Neuron (in vitro differentiated cells): Measurements from ENCODE around the gene MYLK2.

Experiments used
- H2AFZ ChIP-seq: one replicate; pipeline ENCODE4 v1.6.1; 2013; ENCODE audit warnings: low read depth, mild to moderate bottlenecking, inconsistent platforms, low read length, moderate library complexity
- H3K27me3 ChIP-seq: one replicate; pipeline ENCODE4 v1.6.1; 2013; ENCODE audit warnings: low read length; ENCODE audit not compliant: insufficient read depth
- H3K36me3 ChIP-seq: one replicate; pipeline ENCODE4 v1.6.1; 2013; ENCODE audit warnings: low read length; ENCODE audit not compliant: insufficient read depth
- H3K4me1 ChIP-seq: one replicate; pipeline ENCODE4 v1.6.1; 2013; ENCODE audit warnings: low read length; ENCODE audit not compliant: insufficient read depth
- H3K4me3 ChIP-seq: 2 replicates; pipeline ENCODE4 v1.5.1; 2013; ENCODE audit warnings: mild to moderate bottlenecking, low read length, moderate library complexity
- H3K9me3 ChIP-seq: one replicate; pipeline ENCODE4 v1.6.1; 2013; ENCODE audit warnings: low read length

The MYLK2 gene

GRCh38 chr20:31819083-31819784 is at the start of gene MYLK2:
MYLK2 (plus strand) TSS chr20:31819356; CDS start chr20:31819581, 225 bp downstream.
- Histone ChIP-seq H3K9me3 (no peaks in the 10 kb centered on the region), H3K4me3 (no peak within 1 kb of the TSS), H3K4me1 (peaks cover 12% of the 10 kb centered on the region), H3K36me3 (no peaks in the 10 kb centered on the region), H3K27me3 (no peaks in the 10 kb centered on the region), H2AFZ (no peak within 1 kb of the TSS)

- H3K27me3 ChIP-seq: no peaks in the 10 kb centered on the region
- peaks cover 67% of the 10 kb centered on the region for H3K36me3 ChIP-seq
- no peak overlapping the region for H2AFZ ChIP-seq
- H3K4me1 ChIP-seq: no peaks in the 10 kb centered on the region
- no peak overlapping the region for H3K4me3 ChIP-seq
- H3K9me3 ChIP-seq: peaks cover 2% of the 10 kb centered on the region
Measured at GRCh38 chr20:31769681-31770080, 49.5 kb upstream of the MYLK2 start.

GRCh38 chr20:31770243-31770642 is 48.9 kb upstream of the MYLK2 start:
- Histone ChIP-seq H3K4me1 (no peaks in the 10 kb centered on the region), H3K27me3 (no peaks in the 10 kb centered on the region), H3K4me3 (no peak overlapping the region), H3K9me3 (peaks cover 2% of the 10 kb centered on the region), H3K36me3 (peaks cover 66% of the 10 kb centered on the region), H2AFZ (no peak overlapping the region)

GRCh38 chr20:31774408-31774807 is 44.7 kb upstream of the MYLK2 start:
- H3K36me3 ChIP-seq: peaks cover 76% of the 10 kb centered on the region

GRCh38 chr20:31780839-31781238 is 38.3 kb upstream of the MYLK2 start:
- Histone ChIP-seq H3K27me3 (no peaks in the 10 kb centered on the region), H3K4me1 (no peaks in the 10 kb centered on the region), H3K36me3 (peaks cover 78% of the 10 kb centered on the region), H3K9me3 (no peaks in the 10 kb centered on the region), H3K4me3 (no peak overlapping the region), H2AFZ (no peak overlapping the region)

More at GRCh38 chr20:31774408-31774807, 44.7 kb upstream of the MYLK2 start:
- Histone ChIP-seq H2AFZ (no peak overlapping the region), H3K27me3 (no peaks in the 10 kb centered on the region), H3K4me3 (no peak overlapping the region), H3K9me3 (no peaks in the 10 kb centered on the region), H3K4me1 (no peaks in the 10 kb centered on the region)

- H2AFZ ChIP-seq: no peak overlapping the region
- H3K27me3 ChIP-seq: no peaks in the 10 kb centered on the region
- no peaks in the 10 kb centered on the region for H3K4me1 ChIP-seq
- no peak overlapping the region for H3K4me3 ChIP-seq
- no peaks in the 10 kb centered on the region for H3K9me3 ChIP-seq
- peaks cover 81% of the 10 kb centered on the region for H3K36me3 ChIP-seq
Measured at GRCh38 chr20:31781945-31782344, 37.2 kb upstream of the MYLK2 start.

DNA sequence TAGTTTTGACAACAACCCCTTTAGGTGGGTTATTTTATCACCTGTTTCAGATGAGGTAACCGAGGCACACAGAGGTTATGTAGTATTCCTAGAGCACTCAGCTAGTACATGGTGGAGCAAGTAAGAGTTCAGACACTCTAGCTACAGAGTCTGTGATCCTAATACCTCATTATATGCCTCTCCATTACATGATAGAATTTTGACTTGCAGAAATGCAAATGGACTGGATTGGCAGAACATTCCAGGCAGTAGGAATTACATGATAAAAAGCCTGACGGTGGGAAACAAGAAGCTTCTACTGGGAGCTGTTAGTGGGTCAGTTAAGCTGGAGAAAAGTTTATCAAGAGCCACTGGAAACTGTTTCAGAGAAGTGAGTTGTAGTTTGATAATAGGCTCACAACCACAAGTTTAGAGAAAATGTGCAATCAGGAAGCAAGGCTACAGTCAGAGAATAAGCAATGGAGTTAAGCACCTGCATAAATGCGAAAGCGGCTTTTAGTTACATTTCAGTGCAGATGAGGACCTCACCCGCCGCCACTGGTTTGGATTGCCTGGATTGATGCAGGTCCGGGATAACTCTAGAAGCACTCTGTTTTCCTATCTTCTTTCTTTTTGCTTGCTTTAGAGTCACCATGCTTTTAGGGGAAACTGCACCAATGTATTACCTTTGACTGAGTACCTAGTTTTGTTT is 34.7 kb upstream of the MYLK2 start:
- Histone ChIP-seq H3K4me1 (no peaks in the 10 kb centered on the region), H3K9me3 (no peaks in the 10 kb centered on the region), H3K36me3 (peaks cover 79% of the 10 kb centered on the region), H3K27me3 (no peaks in the 10 kb centered on the region), H3K4me3 (no peak overlapping the region), H2AFZ (no peak overlapping the region)

DNA sequence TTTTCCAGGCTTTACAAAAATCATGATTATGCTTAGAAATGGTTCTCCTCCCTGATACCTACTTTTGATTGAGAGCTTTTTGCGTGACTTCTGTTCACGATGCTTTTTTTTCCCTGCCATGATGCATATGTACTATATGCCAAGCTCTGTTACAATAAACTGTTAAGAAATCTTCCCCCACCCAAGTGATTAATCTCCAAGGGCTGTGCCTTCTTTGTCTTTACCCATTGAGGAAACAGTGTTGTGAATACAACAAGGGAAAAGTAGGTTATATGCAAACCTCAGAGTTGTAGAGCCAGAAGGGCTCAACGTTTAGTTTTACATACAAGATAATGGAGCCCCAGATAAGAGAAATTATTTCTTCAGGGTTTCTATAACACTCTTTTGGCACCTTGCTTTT is 34.1 kb upstream of the MYLK2 start:
- Histone ChIP-seq H3K9me3 (no peaks in the 10 kb centered on the region), H3K4me3 (no peak overlapping the region), H3K4me1 (peaks cover 2% of the 10 kb centered on the region), H3K27me3 (no peaks in the 10 kb centered on the region), H2AFZ (no peak overlapping the region), H3K36me3 (peaks cover 78% of the 10 kb centered on the region)

DNA sequence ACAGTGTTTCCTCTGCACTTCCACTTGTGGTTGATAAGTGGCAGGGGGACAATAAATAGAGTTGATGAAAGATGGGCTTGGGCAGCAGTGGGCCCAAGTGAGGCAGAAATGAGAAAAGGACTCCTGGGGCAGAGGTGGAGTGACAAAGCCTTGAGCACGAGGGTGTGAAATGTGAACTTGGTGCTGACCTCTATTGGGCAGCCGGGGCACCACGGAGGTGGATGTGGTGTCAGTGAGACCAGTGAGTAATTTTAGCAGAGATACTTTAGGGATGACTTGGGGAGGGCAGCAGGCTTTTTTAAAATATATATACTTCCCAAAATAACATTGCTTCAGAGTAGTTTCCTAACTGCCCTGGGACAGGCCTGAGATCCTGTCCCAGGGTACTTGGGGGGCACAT is 30.6 kb upstream of the MYLK2 start:
- no peaks in the 10 kb centered on the region for H3K9me3 ChIP-seq
- H3K4me3 ChIP-seq: no peak overlapping the region
- peaks cover 7% of the 10 kb centered on the region for H3K4me1 ChIP-seq
- peaks cover 87% of the 10 kb centered on the region for H3K36me3 ChIP-seq
- no peaks in the 10 kb centered on the region for H3K27me3 ChIP-seq
- H2AFZ ChIP-seq: no peak overlapping the region

DNA sequence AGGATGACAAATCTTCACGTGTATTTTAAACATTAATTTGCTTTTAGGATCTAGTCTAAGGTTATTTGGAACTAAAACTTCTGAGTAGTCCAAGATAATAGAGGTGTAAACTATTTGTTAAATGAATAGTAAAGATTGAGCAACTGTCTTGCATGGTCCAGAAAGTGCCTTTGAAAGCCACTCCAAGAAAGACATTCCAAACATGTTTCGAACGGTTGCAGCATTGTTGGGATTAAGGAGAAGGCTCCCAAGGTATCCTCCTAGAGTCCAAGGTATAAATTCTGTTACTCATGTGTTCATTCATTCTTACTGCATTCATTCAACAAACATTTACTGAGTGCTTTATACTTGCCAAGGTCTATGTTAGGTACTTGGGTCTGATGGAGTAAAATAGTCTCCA is 28.8 kb upstream of the MYLK2 start:
- peaks cover 7% of the 10 kb centered on the region for H3K4me1 ChIP-seq
- H3K27me3 ChIP-seq: no peaks in the 10 kb centered on the region
- no peak overlapping the region for H3K4me3 ChIP-seq
- H3K9me3 ChIP-seq: no peaks in the 10 kb centered on the region
- H2AFZ ChIP-seq: no peak overlapping the region
- H3K36me3 ChIP-seq: peaks cover 82% of the 10 kb centered on the region

DNA sequence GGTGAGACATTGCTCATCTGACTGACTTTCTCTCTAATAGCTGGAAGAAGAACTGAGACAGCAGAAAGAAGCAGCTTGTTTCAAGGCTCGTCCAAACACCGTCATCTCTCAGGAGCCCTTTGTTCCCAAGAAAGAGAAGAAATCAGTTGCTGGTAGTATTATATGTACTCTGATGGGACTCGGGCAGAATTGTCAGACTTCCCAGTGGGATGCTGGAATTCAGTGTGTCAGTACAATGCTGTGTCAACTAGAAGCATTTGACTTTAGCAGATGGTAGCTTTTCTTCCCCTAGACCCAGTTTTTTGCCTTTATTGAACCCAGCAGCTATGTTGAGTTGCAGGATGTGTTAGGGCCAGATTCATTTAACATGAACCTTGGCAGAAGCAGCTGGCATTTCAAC is 21.8 kb upstream of the MYLK2 start:
- no peak overlapping the region for H3K4me3 ChIP-seq
- peaks cover 75% of the 10 kb centered on the region for H3K36me3 ChIP-seq

DNA sequence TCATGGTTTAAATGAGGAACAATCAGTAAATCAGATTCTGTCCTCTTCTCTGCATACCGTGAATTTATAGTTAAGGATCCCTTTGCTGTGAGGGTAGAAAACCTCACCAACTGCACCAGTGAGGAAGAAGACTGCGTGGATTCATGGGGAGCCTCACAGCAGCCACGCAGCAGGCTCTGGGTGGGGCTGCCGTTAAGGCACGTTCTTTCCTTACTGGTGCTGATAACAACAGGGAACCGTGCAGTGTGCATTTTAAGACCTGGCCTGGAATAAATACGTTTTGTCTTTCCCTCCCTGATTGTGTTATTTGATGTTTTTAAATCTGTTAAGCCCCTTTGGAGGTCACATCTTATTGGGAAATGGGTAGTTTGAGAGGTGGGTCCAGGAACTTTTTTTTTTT is 17.6 kb upstream of the MYLK2 start:
- peaks cover 62% of the 10 kb centered on the region for H3K36me3 ChIP-seq

More for the DNA sequence above, 21.8 kb upstream of the MYLK2 start:
- Histone ChIP-seq H2AFZ (no peak overlapping the region), H3K27me3 (no peaks in the 10 kb centered on the region), H3K4me1 (no peaks in the 10 kb centered on the region), H3K9me3 (no peaks in the 10 kb centered on the region)

DNA sequence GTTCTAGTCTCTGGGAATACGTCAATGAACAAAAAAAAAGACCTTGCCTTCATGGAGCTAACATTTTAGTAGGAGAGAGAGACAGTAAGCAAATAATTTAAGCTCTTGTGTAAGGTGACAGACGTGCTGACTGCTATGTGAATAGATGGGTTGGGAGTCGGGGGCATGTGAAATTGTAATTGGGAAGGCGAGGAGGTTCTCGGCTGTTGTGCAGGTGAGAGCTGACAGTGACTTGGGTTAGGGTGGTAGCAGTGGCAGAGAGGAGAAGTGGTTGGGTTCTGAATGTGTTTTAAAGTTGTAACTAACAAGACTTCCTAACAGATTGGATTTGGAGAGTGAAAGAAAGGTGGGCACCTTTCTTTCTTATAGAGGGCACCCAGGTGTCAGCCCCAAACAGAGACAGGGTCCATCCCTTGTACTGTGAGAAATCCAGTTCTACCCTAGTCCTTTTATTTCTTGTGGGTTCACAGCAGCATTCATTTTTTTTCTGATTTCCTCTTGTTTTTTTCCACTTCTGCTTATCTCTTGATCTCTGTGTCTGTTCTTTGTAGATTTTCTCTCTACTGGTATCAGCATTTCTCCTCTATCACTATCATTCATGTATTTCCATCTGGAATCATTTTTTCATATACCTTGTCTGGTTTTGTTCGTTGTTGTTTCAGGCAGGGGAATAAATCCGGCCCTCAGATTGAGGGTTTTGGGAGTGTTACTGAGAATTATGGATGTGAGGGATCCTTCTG is 15.4 kb upstream of the MYLK2 start:
- H3K27me3 ChIP-seq: no peaks in the 10 kb centered on the region
- peaks cover 54% of the 10 kb centered on the region for H3K36me3 ChIP-seq
- peaks cover 7% of the 10 kb centered on the region for H3K4me1 ChIP-seq
- no peaks in the 10 kb centered on the region for H3K9me3 ChIP-seq
- no peak overlapping the region for H3K4me3 ChIP-seq
- no peak overlapping the region for H2AFZ ChIP-seq

More for the DNA sequence above, 17.6 kb upstream of the MYLK2 start:
- Histone ChIP-seq H3K4me1 (no peaks in the 10 kb centered on the region), H3K27me3 (no peaks in the 10 kb centered on the region), H2AFZ (no peak overlapping the region), H3K4me3 (no peak overlapping the region), H3K9me3 (no peaks in the 10 kb centered on the region)
